GM12878 (cell line): Measurements from ENCODE around the gene SASH1. TPM values are rescaled to one million over a fixed set of nuclear protein-coding genes. Genes with fewer than 3 reads are reported as not detected.

Experiments used
- ATAC-seq: fragments of 200-7000 bp; cut with Tn5 transposase; 3 replicates; pipeline ENCODE4 v1.9.1; 2020; ENCODE audit warnings: mild to moderate bottlenecking, moderate library complexity
- BruUV-seq: library from RNA; stranded (reverse); fragments of 400-500 nt; replicated peaks from 2 replicates; lab custom pipeline; 2021; lab: Mats Ljungman, UMichigan
- CTCF ChIA-PET: fragments of 300-600 bp; sonication (Branson Sonifier 250); formaldehyde crosslinking; extraction: SDS; loops from one replicate; lab custom pipeline; 2021; ENCODE audit warnings: inconsistent platforms; lab: Yijun Ruan, JAX
- POLR2A ChIA-PET: fragments of 350-600 bp; formaldehyde crosslinking; extraction: SDS; loops from one replicate; lab custom pipeline; 2021; ENCODE audit warnings: inconsistent platforms; lab: Charles Lee
- RAD21 ChIA-PET: fragments of 300-600 bp; sonication (Branson Sonifier 250); formaldehyde crosslinking; loops from one replicate; lab custom pipeline; 2023; ENCODE audit warnings: antibody characterized with exemption; ENCODE audit not compliant: unreplicated experiment; lab: Charles Lee
- SMC1A ChIA-PET: fragments of 300-600 bp; sonication (Branson Sonifier 250); formaldehyde crosslinking; loops from one replicate; lab custom pipeline; 2023; ENCODE audit not compliant: unreplicated experiment, uncharacterized antibody; lab: Charles Lee
- DNase-seq: peaks from one replicate; pipeline ENCODE4 v3.0.0-alpha.2; 2011; ENCODE audit warnings: low read depth, low spot score
- FAIRE-seq: peaks from 3 replicates; lab custom pipeline; 2011; peaks lifted over from hg19 to GRCh38; lab: Jason Lieb, UNC
- H2AFZ ChIP-seq: 2 replicates; pipeline ENCODE4 v1.6.0; 2011; ENCODE audit warnings: low read depth, low read length, control low read depth; ENCODE audit not compliant: control insufficient read depth
- H3K27ac ChIP-seq: 2 replicates; pipeline ENCODE4 v1.5.1; 2011; ENCODE audit warnings: control low read depth; ENCODE audit not compliant: control insufficient read depth, insufficient read depth
- H3K27me3 ChIP-seq, 2 experiments: replicated peaks in 1 of 2; 2 replicates each; pipeline versions ENCODE4 v1.6.0 to v1.6.1; 2011; ENCODE audit warnings: low read length in 1 of 2; ENCODE audit not compliant: control insufficient read depth in 2 of 2, insufficient read depth in 2 of 2
- H3K36me3 ChIP-seq, 2 experiments: 2 replicates each; pipeline ENCODE4 v1.5.1; 2011; ENCODE audit warnings: low read length in 1 of 2; ENCODE audit not compliant: control insufficient read depth in 2 of 2, insufficient read depth in 2 of 2
- H3K4me1 ChIP-seq: 2 replicates; pipeline ENCODE4 v1.6.1; 2011; ENCODE audit warnings: mild to moderate bottlenecking, low read length, moderate library complexity, mixed read lengths; ENCODE audit not compliant: control insufficient read depth, insufficient read depth
- H3K4me2 ChIP-seq: 2 replicates; pipeline ENCODE4 v1.6.0; 2011; ENCODE audit warnings: control low read depth; ENCODE audit not compliant: control insufficient read depth, insufficient read depth
- H3K4me3 ChIP-seq: fragments of 200-600 bp; sonication (generic); 2 replicates; pipeline ENCODE4 v1.5.1; 2016
- H3K79me2 ChIP-seq: 2 replicates; pipeline ENCODE4 v1.6.0; 2011; ENCODE audit warnings: low read length; ENCODE audit not compliant: control insufficient read depth, insufficient read depth
- H3K9ac ChIP-seq: 2 replicates; pipeline ENCODE4 v1.8.0; 2011; ENCODE audit warnings: low read length, control low read depth, mixed read lengths; ENCODE audit not compliant: control insufficient read depth, insufficient read depth
- H3K9me3 ChIP-seq: replicated peaks from 3 replicates; pipeline ENCODE4 v1.5.1; 2011; ENCODE audit warnings: mild to moderate bottlenecking, low read length; ENCODE audit not compliant: control insufficient read depth, insufficient read depth
- H4K20me1 ChIP-seq: 2 replicates; pipeline ENCODE4 v1.6.0; 2011; ENCODE audit not compliant: control insufficient read depth, insufficient read depth
- CHD2 ChIP-seq: IDR thresholded peaks from 2 replicates; pipeline ENCODE4 v1.6.1; 2011; ENCODE audit warnings: low read depth, low read length, improper control_type of control experiment, borderline replicate concordance
- E4F1 ChIP-seq: fragments of 450-650 bp; IDR thresholded peaks from 2 replicates; pipeline ENCODE4 v1.6.1; 2018; ENCODE audit warnings: borderline replicate concordance, mild to moderate bottlenecking; ENCODE audit not compliant: partially characterized antibody
- MTA3 ChIP-seq: IDR thresholded peaks from 2 replicates; pipeline ENCODE4 v1.6.1; 2012; ENCODE audit warnings: low read length, inconsistent platforms, borderline replicate concordance
- POLR2AphosphoS5 ChIP-seq: IDR thresholded peaks from 2 replicates; pipeline ENCODE4 v1.6.1; 2011; ENCODE audit warnings: mild to moderate bottlenecking, low read length, inconsistent platforms
- RAD51 ChIP-seq: fragments of 450-650 bp; IDR thresholded peaks from 2 replicates; pipeline ENCODE4 v1.6.1; 2016; ENCODE audit warnings: moderate library complexity, mild to moderate bottlenecking, inconsistent platforms
- RCOR1 ChIP-seq: conservative IDR thresholded peaks from 2 replicates; pipeline ENCODE4 v1.6.1; 2012; ENCODE audit warnings: low read depth, low read length, improper control_type of control experiment
- RELA ChIP-seq: fragments of 450-650 bp; IDR thresholded peaks from 2 replicates; pipeline ENCODE4 v1.8.0; 2014; ENCODE audit warnings: borderline replicate concordance; ENCODE audit not compliant: partially characterized antibody
- SMARCA5 ChIP-seq: fragments of 450-650 bp; IDR thresholded peaks from 2 replicates; pipeline ENCODE4 v1.6.1; 2017; ENCODE audit warnings: mild to moderate bottlenecking
- SPI1 ChIP-seq: IDR thresholded peaks from 2 replicates; pipeline ENCODE4 v1.6.1; 2011; ENCODE audit warnings: low read depth, mild to moderate bottlenecking, low read length, moderate library complexity, borderline replicate concordance; ENCODE audit not compliant: insufficient read depth
- SREBF1 ChIP-seq: IDR thresholded peaks from 2 replicates; pipeline ENCODE4 v1.6.1; 2012; ENCODE audit warnings: mild to moderate bottlenecking, low read length
- SRF ChIP-seq, 2 experiments: IDR thresholded peaks; 2 replicates each; pipeline ENCODE4 v1.6.1; 2011; ENCODE audit warnings: low read depth in 2 of 2, low read length in 2 of 2, mild to moderate bottlenecking in 1 of 2, moderate library complexity in 1 of 2
- STAT1 ChIP-seq: fragments of 450-650 bp; conservative IDR thresholded peaks from 2 replicates; pipeline ENCODE4 v1.6.1; 2014; ENCODE audit warnings: antibody characterized with exemption, mild to moderate bottlenecking
- ZNF622 ChIP-seq: fragments of 450-650 bp; IDR thresholded peaks from 2 replicates; pipeline ENCODE4 v1.6.1; 2017; ENCODE audit warnings: mild to moderate bottlenecking, inconsistent platforms
- WGBS: methylation state at CpG from one replicate; pipeline ENCODE4 v1.1.6; 2016; ENCODE audit warnings: low lambda C conversion rate; ENCODE audit not compliant: insufficient replicate concordance, insufficient coverage; ENCODE audit errors: missing lambda C conversion rate; 5-methylcytosine and 5-hydroxymethylcytosine counted together
- in situ Hi-C: fragments of 300-500 bp; cut with MboI; formaldehyde crosslinking; loops from 9 replicates; pipeline ENCODE4 v1.14.3; 2018; ENCODE audit warnings: mixed read lengths
- intact Hi-C: fragments of 100-400 bp; cut with micrococcal nuclease; formaldehyde crosslinking; loops from one replicate; pipeline ENCODE4 v1.14.2; 2022; ENCODE audit not compliant: unreplicated experiment
- polyA plus RNA-seq, 11 experiments: library from polyadenylated mRNA; depleted of rRNA in 4 of 11; unstranded in 6 of 11; stranded (reverse) in 5 of 11; fragments of >200 nt; fragmentation: Nextera tagmentation in 4 of 11; fragmentation: Illumina TruSeq in 1 of 11; extraction: Ambion mirVana in 4 of 11; extraction: Trizol in 1 of 11; gene quantifications; 1 replicate in 1 of 11; 2 replicates in 10 of 11; pipeline versions ENCODE4 v1.2.1 to v1.2.3, GENCODE V29; 2011 to 2016; ENCODE audit warnings: inconsistent platforms in 2 of 11, missing spikeins in 2 of 11, low read depth in 1 of 11
- total RNA-seq, 4 experiments: library from RNA; depleted of rRNA in 3 of 4; stranded (reverse); fragments of >200 nt in 3 of 4; fragmentation: Illumina TruSeq in 1 of 4; extraction: Trizol in 1 of 4; gene quantifications; 2 replicates each; pipeline versions ENCODE4 v1.2.1 to v1.2.3, GENCODE V29; 2013 to 2021

SASH1 gene
- total and polyA plus RNA-seq, 10 of the 15 experiments (the other 5 are each of a cell fraction or from before 2014, with no cell fraction given): 0.01 to 0.73 (median 0.14) TPM; not detected in 4

GRCh38 chr6:148404456-148405054 lies 61.9 kb downstream of the SASH1 start:
- WGBS: 46% methylated on average over 4 of the region's 10 CpGs
- no TSS peak for BruUV-seq
- H4K20me1 ChIP-seq: no peaks in the 10 kb centered on the region
- RAD21 ChIA-PET: no interaction called here
- no peak overlapping the region for H3K27ac ChIP-seq
- H3K9me3 ChIP-seq: no peaks in the 10 kb centered on the region
- H3K9ac ChIP-seq: no peak overlapping the region
- in situ Hi-C loops (no loop called here), intact Hi-C loops (no loop called here)
- H3K27me3 ChIP-seq: no peaks in the 10 kb centered on the region
- H3K79me2 ChIP-seq: no peaks in the 10 kb centered on the region
- no peak for ATAC-seq
- H3K36me3 ChIP-seq: no peaks in the 10 kb centered on the region
- FAIRE-seq: no peak
- SMC1A ChIA-PET: no interaction called here
- H2AFZ ChIP-seq: no peak overlapping the region
- H3K4me1 ChIP-seq: no peaks in the 10 kb centered on the region
- TF ChIP-seq SMARCA5: no peak
- TF ChIP-seq MTA3: no peak
- no peak for TF ChIP-seq ZNF622
- TF ChIP-seq RCOR1: no peak
- no peak for TF ChIP-seq SRF (IDR thresholded peaks at IDR 0.05; ENCODE audit: low read depth in 2 of 2, low read length in 2 of 2)
- no peak for TF ChIP-seq RELA
- TF ChIP-seq SPI1: no peak
- no peak for TF ChIP-seq POLR2AphosphoS5
- no peak for TF ChIP-seq RAD51
- TF ChIP-seq, all 136 proteins: peak for 0
- POLR2A ChIA-PET: no interaction called here
- no peak overlapping the region for H3K4me3 ChIP-seq
- CTCF ChIA-PET: no interaction called here
- no peak overlapping the region for H3K4me2 ChIP-seq
- no peak for DNase-seq

- no TSS peak for BruUV-seq
- intact Hi-C loops: no loop called here
- WGBS: 0% methylated on average over 2 of the region's 2 CpGs
- Histone ChIP-seq H3K27ac (no peak overlapping the region), H3K4me3 (no peak overlapping the region), H3K79me2 (no peaks in the 10 kb centered on the region), H4K20me1 (no peaks in the 10 kb centered on the region), H3K9ac (no peak overlapping the region), H3K36me3 (no peaks in the 10 kb centered on the region), H3K9me3 (no peaks in the 10 kb centered on the region), H3K4me2 (no peak overlapping the region), H3K27me3 (no peaks in the 10 kb centered on the region), H2AFZ (no peak overlapping the region), H3K4me1 (no peaks in the 10 kb centered on the region)
- ChIA-PET POLR2A (no interaction called here), RAD21 (no interaction called here), CTCF (interaction anchor here (1.2 kb wide), 1 partner anchor 58 kb away, joined by 5 read pairs; no protein-coding TSS in a partner anchor), SMC1A (no interaction called here)
- ATAC-seq: no peak
- FAIRE-seq: no peak
- DNase-seq: no peak
- in situ Hi-C loops: no loop called here
- TF ChIP-seq E4F1: no peak
- TF ChIP-seq STAT1: no peak
- no peak for TF ChIP-seq SREBF1
- TF ChIP-seq CHD2: no peak
Observed at GRCh38 chr6:148405894-148406293, 63.3 kb downstream of the SASH1 start.
